Measurements from ENCODE around the gene DSG2. TPM values are rescaled to one million over a fixed set of nuclear protein-coding genes. Genes with fewer than 3 reads are reported as not detected.

Gene DSG2
- total RNA-seq, 1 experiment from 2014 or later = 123 TPM

DNA sequence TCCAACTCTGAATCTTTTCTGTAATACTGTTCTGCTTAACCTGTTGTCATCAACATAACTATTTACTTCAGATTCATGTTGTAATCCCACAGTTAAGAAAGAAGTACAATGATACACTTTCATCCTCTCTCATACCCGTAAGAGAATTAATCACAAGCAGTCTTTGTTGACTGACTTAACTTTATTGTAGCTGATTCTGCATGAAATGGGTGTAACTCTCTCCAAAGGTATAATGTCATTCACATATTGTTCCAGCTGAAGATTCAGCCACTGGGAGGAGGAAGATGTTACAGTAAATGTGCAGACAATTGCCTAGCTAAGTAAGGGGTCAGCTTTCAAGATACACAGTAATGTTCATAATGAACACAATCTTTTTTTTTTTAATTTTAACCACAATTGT, 13.5 kb upstream of the DSG2 start:
- H3K27ac ChIP-seq (ENCODE audit: low read depth, low read length) = no peak overlapping the region
- H3K79me2 ChIP-seq (ENCODE audit: insufficient read depth, low read length) = no peaks in the 10 kb centered on the region
- ChIA-PET CTCF (interaction anchor here (1.1 kb wide), 1 partner anchor 60 kb away, joined by 3 read pairs; no protein-coding TSS in a partner anchor), POLR2A (no interaction called here), RAD21 (ENCODE audit: low non-redundant PET in 1 of 2, low total read pairs in 2 of 2, uncharacterized antibody in 2 of 2, unreplicated experiment in 2 of 2) (no interaction called here)
- H2AFZ ChIP-seq (ENCODE audit: low read depth, low read length, poor library complexity, severe bottlenecking) = no peak overlapping the region
- H4K20me1 ChIP-seq (ENCODE audit: insufficient read depth) = no peaks in the 10 kb centered on the region
- DNase-seq (ENCODE audit: low read depth, low spot score) = no peak
- TF ChIP-seq ZNF274 (IDR thresholded peaks at IDR 0.05; ENCODE audit: low read depth, low read length) (no peak), EZH2phosphoT487 (IDR thresholded peaks at IDR 0.05; ENCODE audit: borderline replicate concordance) (no peak), EGR1 (IDR thresholded peaks at IDR 0.05; ENCODE audit: low read depth) (no peak), POLR2A (IDR thresholded peaks at IDR 0.05; ENCODE audit: borderline replicate concordance, extremely low read depth, insufficient read depth, insufficient read length) (no peak), SIN3A (IDR thresholded peaks at IDR 0.05; ENCODE audit: low read depth) (no peak), JUND (IDR thresholded peaks at IDR 0.05) (no peak), FOSL1 (IDR thresholded peaks at IDR 0.05; ENCODE audit: low read depth) (no peak)
- TF ChIP-seq, protein P1, sequence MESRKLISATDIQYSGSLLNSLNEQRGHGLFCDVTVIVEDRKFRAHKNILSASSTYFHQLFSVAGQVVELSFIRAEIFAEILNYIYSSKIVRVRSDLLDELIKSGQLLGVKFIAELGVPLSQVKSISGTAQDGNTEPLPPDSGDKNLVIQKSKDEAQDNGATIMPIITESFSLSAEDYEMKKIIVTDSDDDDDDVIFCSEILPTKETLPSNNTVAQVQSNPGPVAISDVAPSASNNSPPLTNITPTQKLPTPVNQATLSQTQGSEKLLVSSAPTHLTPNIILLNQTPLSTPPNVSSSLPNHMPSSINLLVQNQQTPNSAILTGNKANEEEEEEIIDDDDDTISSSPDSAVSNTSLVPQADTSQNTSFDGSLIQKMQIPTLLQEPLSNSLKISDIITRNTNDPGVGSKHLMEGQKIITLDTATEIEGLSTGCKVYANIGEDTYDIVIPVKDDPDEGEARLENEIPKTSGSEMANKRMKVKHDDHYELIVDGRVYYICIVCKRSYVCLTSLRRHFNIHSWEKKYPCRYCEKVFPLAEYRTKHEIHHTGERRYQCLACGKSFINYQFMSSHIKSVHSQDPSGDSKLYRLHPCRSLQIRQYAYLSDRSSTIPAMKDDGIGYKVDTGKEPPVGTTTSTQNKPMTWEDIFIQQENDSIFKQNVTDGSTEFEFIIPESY (IDR thresholded peaks at IDR 0.05; ENCODE audit: extremely low read depth, insufficient replicate concordance, low read length) = no peak
- H3K36me3 ChIP-seq (ENCODE audit: control insufficient read depth in 1 of 2, insufficient read depth in 2 of 2, low read length in 2 of 2) = no peaks in the 10 kb centered on the region
- H3K4me3 ChIP-seq (replicated peaks in 1 of 2; ENCODE audit: low read depth in 1 of 2, low read length in 2 of 2) = no peak overlapping the region
- no peak for ATAC-seq
- intact Hi-C loops (cut with micrococcal nuclease) = no loop called here
- peaks cover 15 to 34% of the 10 kb centered on the region in 2 experiments for H3K4me1 ChIP-seq (ENCODE audit: control insufficient read depth in 1 of 2, insufficient read depth in 2 of 2, low read length in 2 of 2)
- no peak overlapping the region for H3K9ac ChIP-seq (ENCODE audit: low read length)
- H3K9me3 ChIP-seq (ENCODE audit: control insufficient read depth in 1 of 2, insufficient read depth in 1 of 2, low read depth in 1 of 2, low read length in 2 of 2) = no peaks in the 10 kb centered on the region
- H3K9me2 ChIP-seq (ENCODE audit: insufficient read depth) = no peaks in the 10 kb centered on the region
- no peaks in the 10 kb centered on the region for H3K27me3 ChIP-seq (ENCODE audit: insufficient read depth, low read length)
- no TSS peak for BruUV-seq (replicated peaks)
- H3K4me2 ChIP-seq (ENCODE audit: low read length) = no peak overlapping the region

DNA sequence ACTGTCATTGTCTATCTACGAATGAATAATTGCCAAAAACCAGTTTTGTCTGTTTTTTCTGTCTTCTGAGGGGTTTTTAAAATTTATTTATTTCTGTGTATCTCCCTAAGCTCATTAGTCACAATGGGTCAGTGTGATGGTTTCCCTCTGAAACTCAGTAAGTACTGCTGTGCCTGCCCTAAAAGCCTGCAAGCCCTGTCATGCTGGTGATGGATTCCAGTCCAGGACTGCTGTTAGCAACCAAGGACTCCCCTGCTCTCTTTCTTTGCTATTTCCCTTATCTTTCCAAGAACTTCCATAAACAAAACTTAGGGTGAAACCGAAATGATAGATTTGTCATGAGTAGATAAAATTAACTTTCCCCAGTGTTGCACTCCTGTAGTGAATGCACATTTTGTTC, 11.8 kb upstream of the DSG2 start:
- Histone ChIP-seq H3K36me3 (ENCODE audit: control insufficient read depth in 1 of 2, insufficient read depth in 2 of 2, low read length in 2 of 2) (no peaks in the 10 kb centered on the region), H3K4me2 (ENCODE audit: low read length) (no peak overlapping the region), H3K27me3 (ENCODE audit: insufficient read depth, low read length) (no peaks in the 10 kb centered on the region), H3K4me1 (ENCODE audit: control insufficient read depth in 1 of 2, insufficient read depth in 2 of 2, low read length in 2 of 2) (peaks cover 26 to 51% of the 10 kb centered on the region in 2 experiments), H3K9me3 (ENCODE audit: control insufficient read depth in 1 of 2, insufficient read depth in 1 of 2, low read depth in 1 of 2, low read length in 2 of 2) (no peaks in the 10 kb centered on the region), H3K27ac (ENCODE audit: low read depth, low read length) (no peak overlapping the region), H4K20me1 (ENCODE audit: insufficient read depth) (no peaks in the 10 kb centered on the region), H3K9ac (ENCODE audit: low read length) (no peak overlapping the region), H3K4me3 (replicated peaks in 1 of 2; ENCODE audit: low read depth in 1 of 2, low read length in 2 of 2) (no peak overlapping the region), H3K9me2 (ENCODE audit: insufficient read depth) (no peaks in the 10 kb centered on the region), H3K79me2 (ENCODE audit: insufficient read depth, low read length) (no peaks in the 10 kb centered on the region), H2AFZ (ENCODE audit: low read depth, low read length, poor library complexity, severe bottlenecking) (peak overlapping the region; percentile 59)
- no TSS peak for BruUV-seq (replicated peaks)
- RAD21 ChIA-PET (ENCODE audit: low non-redundant PET in 1 of 2, low total read pairs in 2 of 2, uncharacterized antibody in 2 of 2, unreplicated experiment in 2 of 2) = no interaction called here
- CTCF ChIA-PET = no interaction called here
- DNase-seq (ENCODE audit: low read depth, low spot score) (no peak), ATAC-seq (no peak)
- POLR2A ChIA-PET = no interaction called here
- intact Hi-C loops (cut with micrococcal nuclease) = no loop called here
- TF ChIP-seq RAD21 (IDR thresholded peaks at IDR 0.05; ENCODE audit: low read depth) (no peak), TCF7L2 (IDR thresholded peaks at IDR 0.05; ENCODE audit: borderline replicate concordance, extremely low read depth, insufficient read depth, insufficient read length) (no peak), CEBPB (IDR thresholded peaks at IDR 0.05; ENCODE audit: low read depth) (no peak), SP1 (IDR thresholded peaks at IDR 0.05; ENCODE audit: low read depth) (no peak), EGR1 (IDR thresholded peaks at IDR 0.05; ENCODE audit: low read depth) (no peak), POLR2AphosphoS5 (IDR thresholded peaks at IDR 0.05; ENCODE audit: low read depth, low read length) (no peak), ZFX (IDR thresholded peaks at IDR 0.05) (no peak), CBX3 (IDR thresholded peaks at IDR 0.05; ENCODE audit: low read depth) (no peak), EZH2 (IDR thresholded peaks at IDR 0.05) (no peak), FOSL1 (IDR thresholded peaks at IDR 0.05; ENCODE audit: low read depth) (no peak)
- TF ChIP-seq, protein P2, sequence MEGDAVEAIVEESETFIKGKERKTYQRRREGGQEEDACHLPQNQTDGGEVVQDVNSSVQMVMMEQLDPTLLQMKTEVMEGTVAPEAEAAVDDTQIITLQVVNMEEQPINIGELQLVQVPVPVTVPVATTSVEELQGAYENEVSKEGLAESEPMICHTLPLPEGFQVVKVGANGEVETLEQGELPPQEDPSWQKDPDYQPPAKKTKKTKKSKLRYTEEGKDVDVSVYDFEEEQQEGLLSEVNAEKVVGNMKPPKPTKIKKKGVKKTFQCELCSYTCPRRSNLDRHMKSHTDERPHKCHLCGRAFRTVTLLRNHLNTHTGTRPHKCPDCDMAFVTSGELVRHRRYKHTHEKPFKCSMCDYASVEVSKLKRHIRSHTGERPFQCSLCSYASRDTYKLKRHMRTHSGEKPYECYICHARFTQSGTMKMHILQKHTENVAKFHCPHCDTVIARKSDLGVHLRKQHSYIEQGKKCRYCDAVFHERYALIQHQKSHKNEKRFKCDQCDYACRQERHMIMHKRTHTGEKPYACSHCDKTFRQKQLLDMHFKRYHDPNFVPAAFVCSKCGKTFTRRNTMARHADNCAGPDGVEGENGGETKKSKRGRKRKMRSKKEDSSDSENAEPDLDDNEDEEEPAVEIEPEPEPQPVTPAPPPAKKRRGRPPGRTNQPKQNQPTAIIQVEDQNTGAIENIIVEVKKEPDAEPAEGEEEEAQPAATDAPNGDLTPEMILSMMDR (IDR thresholded peaks at IDR 0.05 in 2 of 3, conservative IDR thresholded peaks at IDR 0.05 in 1 of 3; ENCODE audit: borderline replicate concordance in 1 of 3, insufficient read depth in 1 of 3, low read depth in 2 of 3, low read length in 2 of 3) = no peak
- TF ChIP-seq, protein P1 (IDR thresholded peaks at IDR 0.05; ENCODE audit: extremely low read depth, insufficient replicate concordance, low read length) = no peak

Measured in HCT116 (cell line).